ENCODE measurements around the gene GNRHR. TPM values are rescaled to one million over a fixed set of nuclear protein-coding genes. Genes with fewer than 3 reads are reported as not detected.
"Not testable (repeated sequence)": the region's sequence is repeated elsewhere in the genome, so short reads cannot be mapped to it uniquely, and the experiment has no call there.

Gene GNRHR, protein sequence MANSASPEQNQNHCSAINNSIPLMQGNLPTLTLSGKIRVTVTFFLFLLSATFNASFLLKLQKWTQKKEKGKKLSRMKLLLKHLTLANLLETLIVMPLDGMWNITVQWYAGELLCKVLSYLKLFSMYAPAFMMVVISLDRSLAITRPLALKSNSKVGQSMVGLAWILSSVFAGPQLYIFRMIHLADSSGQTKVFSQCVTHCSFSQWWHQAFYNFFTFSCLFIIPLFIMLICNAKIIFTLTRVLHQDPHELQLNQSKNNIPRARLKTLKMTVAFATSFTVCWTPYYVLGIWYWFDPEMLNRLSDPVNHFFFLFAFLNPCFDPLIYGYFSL
- not detected for total RNA-seq

DNA sequence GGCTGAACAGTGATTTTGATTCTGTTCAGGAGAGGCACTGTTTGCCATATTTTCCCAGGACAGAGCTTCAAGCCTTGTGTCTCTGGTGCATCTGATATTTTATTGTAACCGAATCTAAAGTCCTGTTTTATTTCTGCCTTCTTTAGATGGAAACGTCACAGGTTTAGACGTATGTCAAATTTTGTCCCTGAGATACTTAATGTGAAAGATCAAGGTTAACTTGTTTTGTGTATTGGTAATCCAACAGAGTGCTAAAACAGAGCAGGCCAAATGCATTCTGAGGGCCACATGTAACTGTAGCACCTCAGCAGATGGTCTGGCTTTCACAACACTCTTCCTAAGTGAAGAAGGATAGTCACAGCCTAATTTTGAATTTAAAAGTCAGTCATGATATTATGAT is at the start of gene GNRHR:
Gene GNRHR, minus strand, starts transcription at position 101 of the 400 bp plus-strand sequence. Its CDS starts 53 bp downstream, at position 48.
- ATAC-seq (ENCODE audit: low read depth) (no peak), DNase-seq (no peak)
- H3K27ac Mint-ChIP-seq: no peak within 1 kb of the TSS
- no peaks in the 10 kb centered on the region for H3K27me3 Mint-ChIP-seq
- POLR2A ChIA-PET: no interaction called here
- peaks cover 4% of the 10 kb centered on the region for H3K36me3 Mint-ChIP-seq
- no peak within 1 kb of the TSS for H3K4me3 Mint-ChIP-seq
- H3K9me3 Mint-ChIP-seq: no peaks in the 10 kb centered on the region
- H3K4me1 Mint-ChIP-seq: no peaks in the 10 kb centered on the region

GRCh38 chr4:67796810-67797209 is 42.6 kb upstream of the GNRHR start:
- Mint-ChIP-seq H3K36me3 (no peaks in the 10 kb centered on the region), H3K9me3 (peaks cover 2% of the 10 kb centered on the region), H3K27ac (no peak overlapping the region), H3K27me3 (no peaks in the 10 kb centered on the region), H3K4me3 (no peak overlapping the region), H3K4me1 (no peaks in the 10 kb centered on the region)
- no peak for ATAC-seq (ENCODE audit: low read depth)
- POLR2A ChIA-PET: no interaction called here
- no peak for DNase-seq

DNA sequence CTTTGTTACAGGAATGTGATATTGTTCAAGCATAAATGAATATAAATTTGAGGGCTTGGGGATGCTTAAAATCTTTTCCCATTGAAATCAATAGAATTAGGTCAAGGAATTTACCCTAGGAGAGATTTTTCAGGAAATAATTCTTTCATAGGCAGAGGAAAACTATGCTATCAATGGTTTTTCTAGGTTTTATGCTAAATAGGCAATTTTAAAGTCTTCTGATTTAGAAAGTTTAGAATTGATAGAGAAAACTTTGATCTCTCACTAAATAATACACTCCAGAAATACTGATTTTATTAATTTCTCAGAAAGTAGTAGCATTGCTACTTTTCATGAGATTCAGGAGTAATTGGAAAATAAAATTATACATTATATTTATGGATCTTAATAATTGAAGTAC is 36.5 kb upstream of the GNRHR start:
- H3K27me3 Mint-ChIP-seq: no peaks in the 10 kb centered on the region
- no peak overlapping the region for H3K4me3 Mint-ChIP-seq
- no peak for DNase-seq
- H3K27ac Mint-ChIP-seq: no peak overlapping the region
- POLR2A ChIA-PET: no interaction called here
- H3K36me3 Mint-ChIP-seq: peaks cover 2% of the 10 kb centered on the region
- no peak for ATAC-seq (ENCODE audit: low read depth)
- H3K9me3 Mint-ChIP-seq: peaks cover 2% of the 10 kb centered on the region
- H3K4me1 Mint-ChIP-seq: no peaks in the 10 kb centered on the region

DNA sequence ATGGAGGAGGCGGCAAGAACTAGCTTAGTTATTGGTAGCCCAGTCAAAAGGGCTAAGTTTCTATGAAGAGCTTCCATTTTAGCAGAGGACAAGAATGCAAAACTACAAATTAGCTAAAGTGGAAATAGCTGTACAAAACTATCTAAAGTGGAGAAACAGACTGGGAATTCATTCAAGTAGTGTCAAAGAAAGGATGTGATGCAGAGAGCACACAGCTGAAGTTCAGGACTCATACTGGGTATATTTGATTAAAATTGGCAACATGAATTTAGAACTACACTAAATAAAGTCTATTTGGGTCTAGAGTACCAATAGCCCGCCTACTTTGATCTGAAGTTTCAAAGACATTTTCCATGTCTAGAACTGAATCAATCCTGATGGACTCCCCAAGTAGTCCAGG is 33.1 kb upstream of the GNRHR start:
- H3K4me3 Mint-ChIP-seq: no peak overlapping the region
- no peaks in the 10 kb centered on the region for H3K4me1 Mint-ChIP-seq
- no peak overlapping the region for H3K27ac Mint-ChIP-seq
- ATAC-seq (ENCODE audit: low read depth) (no peak), DNase-seq (no peak)
- peaks cover 2% of the 10 kb centered on the region for H3K36me3 Mint-ChIP-seq
- peaks cover 2% of the 10 kb centered on the region for H3K9me3 Mint-ChIP-seq
- POLR2A ChIA-PET: no interaction called here
- no peaks in the 10 kb centered on the region for H3K27me3 Mint-ChIP-seq

DNA sequence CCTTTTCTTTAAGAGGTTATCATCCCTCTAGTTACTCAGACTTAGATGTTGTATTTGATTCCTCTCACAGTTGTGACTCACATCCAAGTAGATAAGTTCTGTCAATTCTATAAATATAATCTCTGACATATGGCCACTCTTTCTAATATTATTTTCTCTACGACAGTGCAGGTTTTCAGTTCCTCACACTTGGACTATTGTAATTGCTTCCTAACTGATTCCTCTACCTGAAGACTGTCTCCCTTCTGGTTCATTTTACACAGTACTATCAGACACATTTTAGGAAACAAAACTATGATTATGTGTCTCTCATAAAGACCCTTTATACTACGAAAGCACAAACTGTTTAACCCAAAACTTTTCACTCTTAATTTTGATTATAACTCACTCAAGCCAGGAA is 31.3 kb upstream of the GNRHR start:
- DNase-seq (no peak), ATAC-seq (ENCODE audit: low read depth) (no peak)
- Mint-ChIP-seq H3K27me3 (no peaks in the 10 kb centered on the region), H3K4me1 (no peaks in the 10 kb centered on the region), H3K4me3 (no peak overlapping the region), H3K27ac (no peak overlapping the region), H3K36me3 (no peaks in the 10 kb centered on the region), H3K9me3 (no peaks in the 10 kb centered on the region)
- POLR2A ChIA-PET: no interaction called here

DNA sequence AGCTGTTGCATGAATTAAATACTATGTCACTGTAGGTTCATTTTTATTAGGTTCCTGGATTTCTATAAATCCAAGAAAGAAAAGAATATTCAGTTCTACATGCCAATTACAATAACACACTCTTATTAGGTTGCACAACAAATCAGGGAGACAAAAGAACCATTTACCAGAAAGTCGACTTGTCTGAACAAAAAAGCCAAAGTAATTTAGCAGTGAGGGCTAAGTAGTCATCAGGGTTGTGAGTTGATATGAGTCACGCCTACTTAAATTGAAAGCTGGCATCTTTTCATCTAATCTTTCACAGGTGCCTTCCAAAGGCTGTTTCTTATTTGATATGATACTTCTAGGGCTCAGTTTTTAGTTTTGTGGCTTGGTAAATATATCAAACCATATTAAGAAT is 25.4 kb upstream of the GNRHR start:
- DNase-seq (no peak), ATAC-seq (ENCODE audit: low read depth) (no peak)
- Mint-ChIP-seq H3K9me3 (no peaks in the 10 kb centered on the region), H3K27ac (no peak overlapping the region), H3K27me3 (no peaks in the 10 kb centered on the region), H3K36me3 (no peaks in the 10 kb centered on the region), H3K4me3 (no peak overlapping the region), H3K4me1 (no peaks in the 10 kb centered on the region)
- POLR2A ChIA-PET: no interaction called here

DNA sequence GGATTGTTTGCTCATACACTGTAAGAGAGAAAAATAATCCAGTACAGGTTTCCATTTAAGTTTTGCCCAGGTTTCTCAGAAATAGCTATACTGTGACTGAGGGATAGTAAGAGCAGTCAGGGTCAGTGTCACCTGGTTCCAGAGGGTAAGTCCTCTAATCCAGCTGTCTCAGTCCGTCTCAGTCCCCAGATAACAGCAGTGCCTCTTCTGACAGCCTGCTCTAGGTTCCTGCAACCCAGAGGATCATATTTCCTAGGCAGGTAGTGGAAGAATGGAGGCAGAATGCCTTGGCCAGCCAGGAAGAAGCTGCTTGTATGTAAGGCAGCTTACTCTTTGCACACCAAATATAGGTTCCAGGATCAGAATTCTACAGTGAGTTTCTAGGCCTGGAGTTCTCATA is 22.6 kb upstream of the GNRHR start:
- ATAC-seq (ENCODE audit: low read depth): no peak
- Mint-ChIP-seq H3K27me3 (no peaks in the 10 kb centered on the region), H3K4me1 (no peaks in the 10 kb centered on the region), H3K9me3 (no peaks in the 10 kb centered on the region), H3K27ac (no peak overlapping the region), H3K36me3 (no peaks in the 10 kb centered on the region), H3K4me3 (no peak overlapping the region)
- DNase-seq: no peak
- POLR2A ChIA-PET: no interaction called here

DNA sequence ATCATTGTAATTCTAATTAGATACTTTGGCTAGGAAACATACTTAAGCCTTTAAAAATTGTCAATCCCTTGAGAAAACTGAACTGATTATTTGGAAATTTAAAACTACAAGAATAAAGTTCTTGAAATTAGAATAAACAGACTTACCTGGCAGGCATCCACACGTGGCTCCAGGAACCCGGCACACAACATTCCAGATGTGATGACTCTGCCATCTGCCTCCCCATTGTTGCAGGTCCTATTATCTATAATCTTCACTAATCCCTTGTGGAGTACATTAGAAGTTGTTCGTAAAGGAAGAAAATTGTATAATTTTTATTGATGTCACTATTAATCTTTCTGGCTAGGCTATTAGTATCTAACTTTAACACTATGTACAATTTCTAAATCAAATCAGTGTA is 16.2 kb upstream of the GNRHR start:
- Mint-ChIP-seq H3K9me3 (no peaks in the 10 kb centered on the region), H3K36me3 (no peaks in the 10 kb centered on the region), H3K4me3 (no peak overlapping the region), H3K27me3 (no peaks in the 10 kb centered on the region), H3K4me1 (no peaks in the 10 kb centered on the region), H3K27ac (no peak overlapping the region)
- POLR2A ChIA-PET: no interaction called here
- DNase-seq (no peak), ATAC-seq (ENCODE audit: low read depth) (no peak)

GRCh38 chr4:67765928-67766327 is 11.7 kb upstream of the GNRHR start:
- DNase-seq (no peak), ATAC-seq (ENCODE audit: low read depth) (no peak)
- H3K27ac Mint-ChIP-seq: no peak overlapping the region
- no peaks in the 10 kb centered on the region for H3K9me3 Mint-ChIP-seq
- no peaks in the 10 kb centered on the region for H3K36me3 Mint-ChIP-seq
- POLR2A ChIA-PET: no interaction called here
- peaks cover 4% of the 10 kb centered on the region for H3K4me1 Mint-ChIP-seq
- H3K27me3 Mint-ChIP-seq: no peaks in the 10 kb centered on the region
- no peak overlapping the region for H3K4me3 Mint-ChIP-seq

DNA sequence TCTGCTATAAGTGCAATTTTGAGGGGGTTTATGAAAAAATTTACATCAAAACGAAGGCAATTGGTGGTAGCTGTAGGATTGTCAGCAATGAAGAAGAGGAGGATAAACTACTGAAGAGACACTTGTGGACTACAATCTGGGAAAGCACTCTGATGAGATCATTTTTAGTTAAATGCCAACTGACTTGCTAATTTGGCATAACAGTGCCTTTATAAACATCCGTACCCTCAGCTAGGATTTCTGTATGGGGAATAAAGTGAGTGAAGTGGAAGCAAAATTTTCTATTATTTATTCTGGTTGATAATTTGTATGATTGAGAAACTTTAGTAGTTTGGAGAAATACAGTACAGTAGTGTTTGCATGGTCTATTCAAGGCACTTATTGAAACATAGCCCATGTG is 11.2 kb upstream of the GNRHR start:
- Mint-ChIP-seq H3K9me3 (no peaks in the 10 kb centered on the region), H3K36me3 (no peaks in the 10 kb centered on the region), H3K4me3 (no peak overlapping the region), H3K27me3 (no peaks in the 10 kb centered on the region), H3K4me1 (peaks cover 4% of the 10 kb centered on the region), H3K27ac (no peak overlapping the region)
- DNase-seq: no peak
- POLR2A ChIA-PET: no interaction called here
- ATAC-seq (ENCODE audit: low read depth): no peak

- Mint-ChIP-seq H3K4me3 (no peak overlapping the region), H3K36me3 (no peaks in the 10 kb centered on the region), H3K9me3 (no peaks in the 10 kb centered on the region), H3K4me1 (peaks cover 4% of the 10 kb centered on the region), H3K27ac (no peak overlapping the region), H3K27me3 (no peaks in the 10 kb centered on the region)
- ATAC-seq (ENCODE audit: low read depth): no peak
- no peak for DNase-seq
- POLR2A ChIA-PET: no interaction called here
Measured at GRCh38 chr4:67764183-67764582, 10.0 kb upstream of the GNRHR start.

- peaks cover 4% of the 10 kb centered on the region for H3K4me1 Mint-ChIP-seq
- DNase-seq (no peak), ATAC-seq (ENCODE audit: low read depth) (peak; percentile 87)
- H3K36me3 Mint-ChIP-seq: no peaks in the 10 kb centered on the region
- POLR2A ChIA-PET: no interaction called here
- H3K9me3 Mint-ChIP-seq: no peaks in the 10 kb centered on the region
- H3K4me3 Mint-ChIP-seq: peak overlapping the region; percentile 50
- H3K27ac Mint-ChIP-seq: peak overlapping the region; percentile 58
- no peaks in the 10 kb centered on the region for H3K27me3 Mint-ChIP-seq
Measured at GRCh38 chr4:67762086-67762485, 7.9 kb upstream of the GNRHR start.

- H3K4me3 Mint-ChIP-seq; H3K36me3 Mint-ChIP-seq; H3K27ac Mint-ChIP-seq; DNase-seq; H3K4me1 Mint-ChIP-seq; ATAC-seq (ENCODE audit: low read depth); H3K9me3 Mint-ChIP-seq; POLR2A ChIA-PET; H3K27me3 Mint-ChIP-seq: not testable (repeated sequence)
Measured at GRCh38 chr4:67756991-67757390, 2.8 kb upstream of the GNRHR start.

DNA sequence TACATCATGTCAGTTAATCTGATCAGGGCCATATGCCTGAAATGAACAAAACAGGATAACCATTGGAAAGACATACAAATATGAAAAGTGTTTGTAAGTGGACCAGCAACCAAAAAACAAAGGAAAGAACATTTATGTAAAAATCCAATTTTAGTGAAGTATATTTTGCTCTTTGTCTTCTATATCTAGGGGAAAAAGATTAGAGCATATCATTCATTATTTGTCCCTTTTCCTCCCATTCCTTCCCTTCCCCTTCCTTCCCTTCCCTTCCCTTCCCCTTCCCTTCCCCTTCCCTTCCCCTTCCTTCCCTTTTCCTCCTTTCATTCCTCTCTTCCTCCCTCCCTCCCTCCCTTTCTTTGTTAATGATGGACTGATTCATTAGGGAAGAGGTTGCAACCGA is 1.8 kb upstream of the GNRHR start:
- Mint-ChIP-seq H3K4me1 (no peaks in the 10 kb centered on the region), H3K27ac (no peak overlapping the region), H3K9me3 (no peaks in the 10 kb centered on the region), H3K36me3 (peaks cover 4% of the 10 kb centered on the region), H3K27me3 (no peaks in the 10 kb centered on the region), H3K4me3 (no peak overlapping the region)
- DNase-seq (no peak), ATAC-seq (ENCODE audit: low read depth) (no peak)
- POLR2A ChIA-PET: no interaction called here

- Mint-ChIP-seq H3K4me3 (no peak overlapping the region), H3K4me1 (no peaks in the 10 kb centered on the region), H3K27me3 (no peaks in the 10 kb centered on the region), H3K9me3 (no peaks in the 10 kb centered on the region), H3K27ac (no peak overlapping the region), H3K36me3 (peaks cover 2% of the 10 kb centered on the region)
- ATAC-seq (ENCODE audit: low read depth): no peak
- no peak for DNase-seq
- POLR2A ChIA-PET: no interaction called here
Measured at GRCh38 chr4:67751260-67751659, 2.9 kb downstream of the GNRHR start.
